WI38 (cell line): ENCODE measurements around the gene CCL4.
"Not testable (repeated sequence)": the region's sequence is repeated elsewhere in the genome, so short reads cannot be mapped to it uniquely, and the experiment has no call there.

Source experiments
- H3K4me3 ChIP-seq: 2 replicates; pipeline ENCODE4 v1.5.1; 2011; ENCODE audit warnings: low read depth, mild to moderate bottlenecking, control low read depth, low read length
- TF ChIP-seq, protein P1 (sequence below): IDR thresholded peaks from 2 replicates; pipeline ENCODE4 v1.5.1; 2012; ENCODE audit warnings: low read depth, mild to moderate bottlenecking, control low read depth, low read length

The CCL4 gene

DNA sequence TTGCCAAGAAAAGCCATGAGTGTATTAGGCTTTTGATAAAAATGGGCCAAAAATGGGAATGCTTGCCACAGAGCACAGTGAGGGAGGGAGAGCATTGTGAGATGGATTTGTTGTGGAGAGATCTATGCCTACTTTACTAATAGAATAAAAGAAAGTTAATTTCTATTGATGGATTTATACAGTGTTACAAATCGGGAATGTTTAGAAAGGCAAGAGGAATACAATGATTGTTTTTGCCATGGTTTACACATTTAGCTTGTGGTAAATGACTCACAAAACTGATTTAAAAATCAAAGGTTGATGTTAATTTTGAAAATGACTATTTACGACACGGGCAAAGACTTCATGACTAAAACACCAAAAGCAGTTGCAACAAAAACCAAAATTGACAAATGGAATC is 16.6 kb downstream of the CCL4 start:
- TF ChIP-seq, protein P1, sequence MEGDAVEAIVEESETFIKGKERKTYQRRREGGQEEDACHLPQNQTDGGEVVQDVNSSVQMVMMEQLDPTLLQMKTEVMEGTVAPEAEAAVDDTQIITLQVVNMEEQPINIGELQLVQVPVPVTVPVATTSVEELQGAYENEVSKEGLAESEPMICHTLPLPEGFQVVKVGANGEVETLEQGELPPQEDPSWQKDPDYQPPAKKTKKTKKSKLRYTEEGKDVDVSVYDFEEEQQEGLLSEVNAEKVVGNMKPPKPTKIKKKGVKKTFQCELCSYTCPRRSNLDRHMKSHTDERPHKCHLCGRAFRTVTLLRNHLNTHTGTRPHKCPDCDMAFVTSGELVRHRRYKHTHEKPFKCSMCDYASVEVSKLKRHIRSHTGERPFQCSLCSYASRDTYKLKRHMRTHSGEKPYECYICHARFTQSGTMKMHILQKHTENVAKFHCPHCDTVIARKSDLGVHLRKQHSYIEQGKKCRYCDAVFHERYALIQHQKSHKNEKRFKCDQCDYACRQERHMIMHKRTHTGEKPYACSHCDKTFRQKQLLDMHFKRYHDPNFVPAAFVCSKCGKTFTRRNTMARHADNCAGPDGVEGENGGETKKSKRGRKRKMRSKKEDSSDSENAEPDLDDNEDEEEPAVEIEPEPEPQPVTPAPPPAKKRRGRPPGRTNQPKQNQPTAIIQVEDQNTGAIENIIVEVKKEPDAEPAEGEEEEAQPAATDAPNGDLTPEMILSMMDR: no peak
- no peak overlapping the region for H3K4me3 ChIP-seq

DNA sequence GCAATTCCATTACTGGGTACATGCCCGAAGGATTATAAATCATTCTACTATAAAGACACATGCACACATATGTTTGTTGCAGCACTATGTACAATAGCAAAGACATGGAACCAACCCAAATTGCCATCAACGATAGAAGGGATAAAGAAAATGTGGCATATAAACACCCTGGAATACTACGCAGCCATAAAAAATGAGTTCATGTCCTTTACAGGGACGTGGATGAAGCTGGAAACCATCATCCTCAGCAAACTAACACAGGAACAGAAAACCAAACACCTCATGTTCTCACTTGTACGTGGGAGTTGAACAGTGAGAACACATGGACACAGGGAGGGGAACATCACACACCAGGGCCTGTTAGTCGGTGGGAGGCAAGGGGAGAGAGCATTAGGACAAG is 17.5 kb downstream of the CCL4 start:
- not testable (repeated sequence) for H3K4me3 ChIP-seq

DNA sequence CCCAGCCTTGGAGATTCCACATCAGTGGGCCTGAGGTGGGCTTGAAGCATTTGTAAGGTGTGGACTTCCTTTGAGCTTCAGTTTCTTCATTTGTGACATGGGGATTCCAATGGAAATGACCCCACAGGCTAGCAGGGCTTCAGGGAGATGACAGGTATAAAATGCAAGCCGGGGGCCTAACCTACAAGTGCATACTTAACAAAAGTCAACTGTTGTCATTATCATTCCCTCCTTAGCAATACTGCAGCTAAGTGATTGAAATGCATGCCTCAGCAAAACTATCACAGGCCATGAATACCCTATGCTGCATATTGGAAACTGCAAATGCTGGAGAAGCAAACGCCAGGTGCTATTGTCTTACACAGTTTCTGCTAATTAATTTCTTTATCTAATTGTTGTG is 19.8 kb downstream of the CCL4 start:
- H3K4me3 ChIP-seq: no peak overlapping the region
- TF ChIP-seq, protein P1: no peak

DNA sequence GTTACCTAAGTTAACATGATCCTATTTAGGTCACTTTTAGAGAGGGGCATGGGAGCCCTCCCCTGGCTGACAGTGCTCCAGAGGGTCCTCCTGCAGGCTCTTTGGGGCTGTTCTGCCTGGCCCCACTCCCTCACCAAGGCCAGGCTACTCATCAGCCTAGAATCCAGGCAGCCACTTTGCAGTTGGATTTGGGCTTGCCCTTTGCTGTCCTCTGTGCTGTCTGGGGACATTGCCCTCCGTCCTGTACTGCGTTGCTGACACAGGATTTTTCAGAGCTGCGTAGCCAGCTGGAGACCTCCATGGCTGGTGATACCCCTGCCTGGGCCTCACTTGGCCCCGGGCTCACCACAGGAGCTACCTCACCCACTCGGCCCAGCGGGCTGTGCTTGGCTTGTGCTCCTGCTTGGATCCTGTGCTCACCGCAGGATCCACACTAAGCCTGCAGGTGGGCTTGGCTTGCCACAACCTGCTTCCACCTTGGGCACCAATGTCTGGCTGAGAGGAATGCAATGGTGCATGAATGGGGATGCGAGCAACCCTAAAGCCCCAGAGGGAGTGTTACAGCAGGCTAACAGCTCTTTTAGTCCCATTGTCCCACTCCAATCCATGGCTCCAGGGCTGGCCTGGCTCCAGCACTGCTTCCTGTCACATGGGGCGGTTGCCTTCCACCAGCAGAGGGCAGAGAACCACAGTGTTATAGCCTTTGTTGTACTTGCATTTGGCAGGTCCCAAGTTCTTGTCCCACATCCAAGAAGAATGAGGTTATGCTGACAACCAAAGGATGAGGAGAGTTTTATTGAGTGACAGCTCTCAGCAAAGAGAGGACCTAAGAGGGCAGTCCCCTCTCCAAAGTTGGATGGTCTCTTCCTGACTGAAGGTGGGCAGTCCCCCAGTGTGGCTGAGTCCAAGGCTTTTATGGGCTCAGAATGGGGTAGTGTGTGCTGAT is 21.5 kb downstream of the CCL4 start:
- TF ChIP-seq, protein P1: no peak
- H3K4me3 ChIP-seq: no peak overlapping the region

DNA sequence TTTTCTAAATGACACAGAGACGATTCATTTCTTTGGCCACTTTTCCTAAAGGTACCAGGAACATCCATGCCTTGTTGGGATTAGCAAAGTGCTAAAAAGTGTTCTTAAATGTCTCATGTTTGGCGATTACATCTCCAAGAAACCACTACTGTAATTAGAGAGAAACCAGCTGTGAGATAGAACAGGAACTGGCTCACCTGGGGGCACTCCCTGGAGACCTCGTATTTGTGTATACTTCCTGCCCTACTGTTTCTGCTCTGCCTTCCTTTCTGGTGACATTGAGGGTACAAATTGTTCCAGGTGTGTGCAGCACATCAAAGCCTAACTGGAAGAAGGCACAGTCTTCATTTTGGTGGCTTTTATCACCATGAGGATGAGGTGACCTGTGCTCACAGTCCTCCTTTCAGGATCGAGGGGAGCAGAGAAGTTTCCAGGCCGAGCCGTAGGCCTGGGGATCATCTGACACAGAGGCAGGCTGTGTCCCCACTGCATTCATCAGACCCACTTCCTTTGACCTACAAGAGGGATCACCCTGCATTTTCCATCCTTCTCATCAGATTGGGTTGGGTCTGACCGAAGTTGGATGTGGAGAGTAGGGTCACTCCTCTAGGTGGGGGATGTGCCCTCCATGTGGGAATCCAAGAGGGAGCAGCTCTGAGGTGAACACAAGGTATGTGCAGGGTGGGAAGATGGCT is 23.7 kb downstream of the CCL4 start:
- TF ChIP-seq, protein P1: no peak
- H3K4me3 ChIP-seq: no peak overlapping the region

DNA sequence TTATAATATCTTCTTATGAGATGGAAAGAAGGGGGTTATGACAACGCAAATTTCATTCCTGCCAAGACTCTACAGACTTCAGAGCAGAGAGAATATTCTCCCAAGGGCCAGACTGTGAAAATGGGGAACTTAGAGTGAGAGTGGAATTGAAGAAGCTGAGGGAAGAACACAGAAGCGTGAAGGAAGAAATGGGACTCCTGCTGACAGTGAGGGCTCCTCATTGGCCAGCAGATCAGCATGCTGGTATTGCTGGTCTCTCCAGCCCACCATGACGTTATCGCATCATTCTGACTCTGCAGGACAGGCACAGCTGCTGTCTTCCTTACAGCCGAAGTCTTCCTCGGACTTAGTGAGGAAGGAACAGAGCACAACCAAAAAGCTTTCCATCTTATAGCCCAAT is 24.3 kb downstream of the CCL4 start:
- TF ChIP-seq, protein P1: no peak
- H3K4me3 ChIP-seq: no peak overlapping the region

DNA sequence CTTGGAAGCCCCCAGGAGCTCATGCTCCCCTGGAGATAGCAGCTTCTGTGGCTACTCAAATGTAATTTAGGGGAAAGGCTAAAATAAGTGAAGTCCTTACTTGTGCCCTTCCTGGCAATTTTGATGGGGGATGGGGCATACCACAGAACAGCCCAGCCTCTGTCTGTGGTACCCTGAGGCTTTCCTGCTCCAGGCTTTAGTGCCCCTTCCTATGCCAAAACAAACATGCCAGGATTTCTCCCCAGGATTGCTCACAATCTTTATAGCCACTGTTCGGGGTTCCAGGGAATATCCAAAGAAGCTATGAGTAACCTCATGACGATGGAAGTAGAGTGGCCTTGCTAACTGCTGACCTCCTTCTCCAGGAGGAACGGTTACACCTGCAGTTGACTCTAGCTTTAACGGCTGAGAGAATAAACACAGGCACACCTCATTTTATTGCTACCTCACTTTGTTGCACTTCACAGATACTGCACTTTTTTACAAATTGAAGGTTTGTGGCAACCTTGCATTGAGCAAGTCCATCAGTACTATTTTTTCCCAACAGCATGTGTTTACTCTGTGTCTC is 24.9 kb downstream of the CCL4 start:
- TF ChIP-seq, protein P1: no peak
- no peak overlapping the region for H3K4me3 ChIP-seq
